ENCODE results near the gene EIF2S3. TPM values are rescaled to one million over a fixed set of nuclear protein-coding genes. Genes with fewer than 3 reads are reported as not detected.
A peak's percentile ranks its signal among the peaks of the same experiment; 100 is the strongest.

The EIF2S3 gene
- total and polyA plus RNA-seq, 2 experiments from 2014 or later = 70.4 to 347 TPM

DNA sequence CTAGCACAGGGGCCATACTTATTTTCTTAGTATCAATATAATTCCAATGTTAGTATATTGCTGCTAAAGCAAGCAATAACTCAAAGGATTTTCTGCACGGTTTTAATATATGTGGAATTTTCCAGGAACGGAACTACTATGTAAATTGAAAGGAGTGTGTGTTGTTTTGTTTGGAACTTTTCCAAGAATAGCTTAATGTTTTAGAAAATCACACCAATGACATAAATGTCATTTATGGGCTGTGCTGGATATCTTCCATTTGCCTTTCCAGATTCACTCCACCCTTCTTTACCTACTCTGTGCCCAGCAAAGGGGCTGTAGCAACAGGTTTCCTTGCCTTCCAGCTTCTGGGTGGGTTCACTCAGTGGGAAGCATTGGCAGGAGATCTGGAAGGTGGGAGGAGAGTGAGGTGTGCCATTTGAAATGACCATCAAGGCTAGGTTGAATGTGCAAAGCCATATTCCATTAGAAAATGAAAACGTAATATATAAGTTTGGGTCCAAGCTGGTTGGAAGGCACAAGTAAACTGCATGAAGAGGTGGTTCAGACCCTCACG lies 69.6 kb downstream of the EIF2S3 start:
- Histone ChIP-seq H3K9me2 (replicated peaks; ENCODE audit: insufficient read depth) (no peaks in the 10 kb centered on the region), H3K79me2 (no peaks in the 10 kb centered on the region), H3K9me3 (ENCODE audit: low read depth) (no peaks in the 10 kb centered on the region), H3K36me3 (replicated peaks; ENCODE audit: insufficient read depth, low read depth) (no peaks in the 10 kb centered on the region), H3K4me3 (no peak overlapping the region), H3K4me1 (ENCODE audit: insufficient read depth) (peaks cover 16% of the 10 kb centered on the region), H2AFZ (no peak overlapping the region), H4K20me1 (ENCODE audit: insufficient read depth, poor library complexity, severe bottlenecking) (no peaks in the 10 kb centered on the region), H3K27ac (peak overlapping the region; percentile 73), H3K27me3 (no peaks in the 10 kb centered on the region), H3K4me2 (peak overlapping the region; percentile 15)
- DNase-seq (ENCODE audit: low spot score) = no peak
- WGBS (ENCODE audit: low lambda C conversion rate, missing lambda C conversion rate) = 51% methylated on average over 4 of the region's 4 CpGs
- no peak for TF ChIP-seq EZH2phosphoT487 (IDR thresholded peaks at IDR 0.05; ENCODE audit: low read depth, severe bottlenecking, unreplicated experiment)
- no peak for TF ChIP-seq EZH2 (IDR thresholded peaks at IDR 0.05; ENCODE audit: borderline replicate concordance)

DNA sequence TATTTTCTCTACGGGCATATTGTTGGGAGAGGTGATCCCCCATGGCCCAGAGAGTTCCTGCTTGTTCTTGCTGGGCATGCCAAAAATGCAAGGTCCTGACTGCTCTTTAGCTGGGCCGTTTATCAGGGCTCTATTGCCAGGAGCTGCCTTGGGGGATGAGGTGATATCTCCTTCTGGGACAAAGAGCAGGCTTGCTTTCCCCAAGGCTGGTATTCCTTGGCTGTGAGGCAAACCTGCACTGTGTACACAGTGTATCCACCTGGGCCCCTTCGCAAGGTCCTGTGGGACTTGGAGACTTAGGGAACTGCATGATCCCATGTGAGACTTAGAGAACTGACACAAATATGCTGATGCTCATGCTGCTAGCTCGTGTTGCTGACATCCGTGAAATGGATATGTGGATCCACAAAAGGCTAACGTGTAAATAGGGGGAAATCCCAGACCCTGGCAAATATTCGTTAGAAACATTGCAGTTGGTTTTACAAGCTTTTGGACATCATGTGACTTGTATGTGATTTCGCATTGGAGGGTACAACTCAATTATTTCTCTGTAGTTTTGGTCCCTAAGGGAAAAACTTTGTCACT lies 70.4 kb downstream of the EIF2S3 start:
- peak overlapping the region; percentile 15 for H3K4me2 ChIP-seq
- H3K27me3 ChIP-seq = no peaks in the 10 kb centered on the region
- 49% methylated on average over 8 of the region's 8 CpGs for WGBS (ENCODE audit: low lambda C conversion rate, missing lambda C conversion rate)
- no peaks in the 10 kb centered on the region for H3K36me3 ChIP-seq (replicated peaks; ENCODE audit: insufficient read depth, low read depth)
- DNase-seq (ENCODE audit: low spot score) = peak; percentile 63
- no peaks in the 10 kb centered on the region for H4K20me1 ChIP-seq (ENCODE audit: insufficient read depth, poor library complexity, severe bottlenecking)
- no peak overlapping the region for H2AFZ ChIP-seq
- no peaks in the 10 kb centered on the region for H3K9me2 ChIP-seq (replicated peaks; ENCODE audit: insufficient read depth)
- no peaks in the 10 kb centered on the region for H3K9me3 ChIP-seq (ENCODE audit: low read depth)
- H3K4me3 ChIP-seq = no peak overlapping the region
- H3K27ac ChIP-seq = peak overlapping the region; percentile 73
- H3K79me2 ChIP-seq = no peaks in the 10 kb centered on the region
- H3K4me1 ChIP-seq (ENCODE audit: insufficient read depth) = peaks cover 16% of the 10 kb centered on the region
- no peak for TF ChIP-seq CTCF (IDR thresholded peaks at IDR 0.05; ENCODE audit: poor library complexity)
- TF ChIP-seq EZH2phosphoT487 (IDR thresholded peaks at IDR 0.05; ENCODE audit: low read depth, severe bottlenecking, unreplicated experiment) = no peak
- TF ChIP-seq EZH2 (IDR thresholded peaks at IDR 0.05; ENCODE audit: borderline replicate concordance) = no peak

Other genes with a start within 250 kb of the EIF2S3 start
- 21.9 and 27.0 TPM in 2 replicates for gene APOO, start 147.0 kb upstream of the EIF2S3 start, total RNA-seq
- gene APOO, start 147.0 kb upstream of the EIF2S3 start, polyA plus RNA-seq = 35.3 and 45.1 TPM in 2 replicates
- 0.60 and 2.8 TPM in 2 replicates for gene CXorf58, start 146.9 kb upstream of the EIF2S3 start, total RNA-seq
- 0.58 TPM in 1 of 2 replicates, not detected in the other for gene CXorf58, start 146.9 kb upstream of the EIF2S3 start, polyA plus RNA-seq
- gene KLHL15, start 27.8 kb upstream of the EIF2S3 start, total RNA-seq = 49.5 and 52.6 TPM in 2 replicates
- 11.2 and 13.2 TPM in 2 replicates for gene KLHL15, start 27.8 kb upstream of the EIF2S3 start, polyA plus RNA-seq
- gene ZFX, start 94.8 kb downstream of the EIF2S3 start, total RNA-seq = 71.7 and 74.0 TPM in 2 replicates
- gene ZFX, start 94.8 kb downstream of the EIF2S3 start, polyA plus RNA-seq = 28.4 and 31.5 TPM in 2 replicates